ENCODE measurements around the gene PRKAG2. TPM values are rescaled to one million over a fixed set of nuclear protein-coding genes. Genes with fewer than 3 reads are reported as not detected.

The PRKAG2 gene
- total and polyA plus RNA-seq, 2 of the 8 experiments (the other 6 are each of a cell fraction or from before 2014, with no cell fraction given) = 7.5 to 18.1 TPM

DNA sequence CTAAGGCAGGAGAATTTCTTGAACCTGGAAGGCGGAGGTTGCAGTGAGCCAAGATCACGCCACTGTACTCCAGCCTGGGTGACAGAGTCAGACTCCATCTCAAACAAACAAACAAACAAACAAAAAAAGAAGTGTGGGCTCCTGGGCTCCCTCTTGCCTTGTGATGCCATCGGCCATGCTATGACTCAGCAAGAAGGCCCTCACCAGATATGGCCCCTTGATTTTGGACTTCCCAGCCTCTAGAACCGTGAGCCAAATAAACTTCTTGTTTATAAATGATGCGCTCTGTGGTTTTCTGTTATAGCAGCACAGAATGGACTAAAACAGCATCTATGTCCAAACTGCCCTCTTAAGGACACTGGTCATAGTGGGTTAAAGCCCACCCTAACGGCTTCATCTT is 327.3 kb downstream of the PRKAG2 start (continued):
- TF ChIP-seq ATF3 (IDR thresholded peaks at IDR 0.05; ENCODE audit: insufficient read depth, low read depth, low read length) (no peak), RFX5 (IDR thresholded peaks at IDR 0.05; ENCODE audit: borderline replicate concordance, low read depth, low read length) (no peak), SRF (IDR thresholded peaks at IDR 0.05; ENCODE audit: low read depth, low read length) (no peak), KDM1A (IDR thresholded peaks at IDR 0.05; ENCODE audit: borderline replicate concordance, low read length) (no peak)

All from H1 (cell line).